ENCODE data around the gene DHDH.

Gene DHDH

DNA sequence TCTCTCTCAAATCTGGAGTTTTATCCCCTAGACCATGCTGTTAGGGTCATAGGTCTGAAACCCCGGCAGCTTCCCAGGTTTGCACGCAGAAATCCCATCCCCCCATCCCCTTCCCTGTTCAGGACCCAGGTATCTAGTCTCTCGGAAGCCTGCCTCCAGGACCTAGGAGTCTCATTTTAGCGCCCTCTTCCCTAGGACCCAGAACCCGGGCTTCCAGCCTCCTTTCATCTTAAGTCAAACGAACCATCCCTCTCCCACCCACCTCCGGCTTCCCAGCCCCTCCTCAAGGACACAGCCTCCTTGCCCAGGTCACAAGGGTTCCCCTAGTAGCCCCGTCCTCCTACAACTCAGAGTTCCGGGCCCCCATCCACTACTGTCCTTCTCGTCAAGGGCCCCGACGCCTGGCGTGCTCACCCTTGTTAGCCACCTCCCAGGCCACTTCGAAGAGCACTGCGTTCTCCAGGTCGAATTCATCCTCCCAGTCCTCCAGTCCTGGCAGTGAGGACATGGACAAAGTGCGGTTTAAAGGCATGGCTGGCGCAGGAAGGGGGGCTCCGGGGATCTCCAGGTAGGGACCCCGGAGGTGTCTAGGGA, 59.2 kb downstream of the DHDH start:
- no peak for DNase-seq (ENCODE audit: low read depth in 2 of 2)

GRCh38 chr19:48993175-48994034, 59.9 kb downstream of the DHDH start, which contains the start of the genes GYS1 and RUVBL2:
Gene GYS1, minus strand, starts transcription at chr19:48993309. Its CDS starts 197 bp downstream, at chr19:48993112.
Gene RUVBL2, plus strand, starts transcription at chr19:48993887. Its CDS starts 25 bp downstream, at chr19:48993912.
- DNase-seq (ENCODE audit: low read depth in 2 of 2): peak; percentile 99

DNA sequence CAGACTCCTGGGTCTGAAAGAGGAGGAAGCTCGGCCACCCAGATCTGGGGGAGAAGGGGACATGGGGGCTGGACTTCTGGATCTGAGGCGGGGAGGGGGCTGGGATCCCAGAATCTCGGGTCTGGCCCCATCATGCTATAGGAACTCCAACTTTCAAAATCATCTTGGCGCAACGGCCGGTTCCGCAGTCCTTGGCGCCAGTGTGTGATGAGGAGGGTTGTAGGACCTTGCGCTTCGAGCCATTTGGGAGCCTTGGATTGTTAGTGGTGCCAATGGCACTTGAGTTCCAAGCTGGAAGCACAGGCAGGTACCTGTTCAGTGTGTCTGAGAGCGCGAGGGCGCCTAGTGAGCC, 60.5 kb downstream of the DHDH start:
- no peak for DNase-seq (ENCODE audit: low read depth in 2 of 2)

Data from stimulated activated CD8-positive, alpha-beta memory T cell treated with anti-CD3 and anti-CD28 coated beads, Interleukin-15, amount 100 ng/mL, for 48 hours (primary cell).